Endothelial cell of umbilical vein (primary cell): ENCODE measurements around the gene ADARB2. TPM values are rescaled to one million over a fixed set of nuclear protein-coding genes. Genes with fewer than 3 reads are reported as not detected.

ENCODE experiments used
- BruUV-seq: library from RNA; stranded (reverse); fragments of 400-500 nt; replicated peaks from 2 replicates; lab custom pipeline; 2021; lab: Mats Ljungman, UMichigan
- CTCF ChIA-PET: fragments of 300-600, 350-600 bp; sonication (Branson Sonifier 250); formaldehyde crosslinking; loops from one replicate; lab custom pipeline; 2021; ENCODE audit warnings: antibody characterized with exemption, inconsistent platforms; lab: Charles Lee
- POLR2A ChIA-PET: fragments of 300-600, 350-600 bp; sonication (Branson Sonifier 250); formaldehyde crosslinking; loops from one replicate; lab custom pipeline; 2021; ENCODE audit warnings: antibody characterized with exemption, inconsistent platforms; lab: Charles Lee
- DNase-seq: peaks from one replicate; pipeline ENCODE4 v3.0.0-alpha.2; 2011; ENCODE audit warnings: low read depth, low spot score
- FAIRE-seq: peaks from 2 replicates; lab custom pipeline; 2011; peaks lifted over from hg19 to GRCh38; lab: Jason Lieb, UNC
- H2AFZ ChIP-seq: 2 replicates; pipeline ENCODE4 v1.6.0; 2012; ENCODE audit warnings: low read depth, low read length, control low read depth, inconsistent platforms
- H3K27ac ChIP-seq: 2 replicates; pipeline ENCODE4 v1.5.1; 2011; ENCODE audit warnings: low read depth, mild to moderate bottlenecking, control low read depth, low read length, moderate library complexity; ENCODE audit not compliant: insufficient read depth
- H3K27me3 ChIP-seq, 2 experiments: 2 replicates each; pipeline versions ENCODE4 v1.6.0 to v1.6.1; 2011; ENCODE audit warnings: low read length in 2 of 2, mixed read lengths in 1 of 2; ENCODE audit not compliant: control insufficient read depth in 2 of 2, insufficient read depth in 2 of 2
- H3K36me3 ChIP-seq, 2 experiments: 2 replicates in 1 of 2; 3 replicates in 1 of 2; pipeline ENCODE4 v1.5.1; 2011; ENCODE audit warnings: low read length in 2 of 2, mild to moderate bottlenecking in 1 of 2, moderate library complexity in 1 of 2; ENCODE audit not compliant: control insufficient read depth in 2 of 2, insufficient read depth in 2 of 2; ENCODE audit errors: extremely low read depth in 1 of 2
- H3K4me1 ChIP-seq: 3 replicates; pipeline ENCODE4 v1.5.1; 2011; ENCODE audit warnings: mild to moderate bottlenecking, low read length; ENCODE audit not compliant: control insufficient read depth, insufficient read depth; ENCODE audit errors: extremely low read depth
- H3K4me2 ChIP-seq: 2 replicates; pipeline ENCODE4 v1.6.1; 2011; ENCODE audit warnings: low read length, control low read depth, mixed read lengths; ENCODE audit not compliant: insufficient read depth
- H3K4me3 ChIP-seq, 3 experiments: fragments of 200-600 bp in 1 of 3; sonication (generic), shearing (Covaris generic) in 1 of 3; replicated peaks in 1 of 3; 2 replicates each; pipeline ENCODE4 v1.5.1; 2011 to 2016; ENCODE audit warnings: control low read depth in 3 of 3, low read length in 3 of 3, mild to moderate bottlenecking in 2 of 3, inconsistent platforms in 1 of 3, low read depth in 1 of 3, moderate library complexity in 1 of 3; ENCODE audit not compliant: insufficient read depth in 1 of 3
- H3K79me2 ChIP-seq: 2 replicates; pipeline ENCODE4 v1.6.0; 2012; ENCODE audit warnings: low read length, inconsistent platforms; ENCODE audit not compliant: control insufficient read depth, insufficient read depth
- H3K9ac ChIP-seq: replicated peaks from 2 replicates; pipeline ENCODE3; 2011; ENCODE audit warnings: low read length, control low read depth; ENCODE audit not compliant: insufficient read depth; ENCODE audit errors: extremely low read depth
- H3K9me1 ChIP-seq: replicated peaks from 3 replicates; pipeline ENCODE4 v1.6.0; 2011; ENCODE audit warnings: mild to moderate bottlenecking, low read length; ENCODE audit not compliant: control insufficient read depth, insufficient read depth; ENCODE audit errors: extremely low read depth
- H3K9me3 ChIP-seq: replicated peaks from 2 replicates; pipeline ENCODE4 v1.5.1; 2012; ENCODE audit warnings: low read length, inconsistent platforms; ENCODE audit not compliant: control insufficient read depth, insufficient read depth
- H4K20me1 ChIP-seq: replicated peaks from 2 replicates; pipeline ENCODE3; 2011; ENCODE audit warnings: mild to moderate bottlenecking, low read length; ENCODE audit not compliant: control insufficient read depth, insufficient read depth; ENCODE audit errors: extremely low read depth
- CTCF ChIP-seq, 2 donors: IDR thresholded peaks; 1 replicate in 1 of 2; 2 replicates in 1 of 2; pipeline ENCODE4 v1.5.1; 2011; ENCODE audit warnings: low read length in 2 of 2, mild to moderate bottlenecking in 2 of 2, moderate library complexity in 2 of 2, control low read depth in 1 of 2, inconsistent platforms in 1 of 2, low read depth in 1 of 2; ENCODE audit not compliant: insufficient read depth in 1 of 2; ENCODE audit errors: extremely low read depth in 1 of 2
- EZH2 ChIP-seq: IDR thresholded peaks from 2 replicates; pipeline ENCODE4 v1.6.1; 2012; ENCODE audit warnings: borderline replicate concordance, low read depth, mild to moderate bottlenecking, moderate library complexity, low read length, inconsistent platforms; ENCODE audit not compliant: severe bottlenecking
- FOS ChIP-seq: IDR thresholded peaks from 2 replicates; pipeline ENCODE4 v1.6.1; 2011; ENCODE audit warnings: mild to moderate bottlenecking, low read length, moderate library complexity, borderline replicate concordance; ENCODE audit not compliant: insufficient read depth
- GATA2 ChIP-seq: IDR thresholded peaks from 2 replicates; pipeline ENCODE4 v1.7.0; 2011; ENCODE audit warnings: low read depth, mild to moderate bottlenecking, moderate library complexity, mixed read lengths, low read length; ENCODE audit not compliant: insufficient read length, insufficient read depth
- JUN ChIP-seq: IDR thresholded peaks from 2 replicates; pipeline ENCODE4 v1.6.1; 2011; ENCODE audit warnings: borderline replicate concordance, low read depth; ENCODE audit not compliant: insufficient read length, insufficient read depth
- MAX ChIP-seq: IDR thresholded peaks from 2 replicates; pipeline ENCODE4 v1.6.1; 2011; ENCODE audit not compliant: insufficient read depth, insufficient read length
- MYC ChIP-seq: IDR thresholded peaks from one replicate; pipeline ENCODE4 v1.6.1; 2011; ENCODE audit warnings: mild to moderate bottlenecking, low read depth, low read length
- POLR2A ChIP-seq: IDR thresholded peaks from 2 replicates; pipeline ENCODE4 v1.6.1; 2012; ENCODE audit warnings: low read depth, mild to moderate bottlenecking, control low read depth, low read length
- POLR2AphosphoS5 ChIP-seq: IDR thresholded peaks from 2 replicates; pipeline ENCODE4 v1.6.1; 2012; ENCODE audit warnings: low read depth, mild to moderate bottlenecking, control low read depth, low read length, moderate library complexity; ENCODE audit not compliant: insufficient read depth
- dilution Hi-C: fragments of 300-500 bp; cut with MboI; formaldehyde crosslinking; loops from one replicate; pipeline ENCODE4 v1.15.0; 2019; ENCODE audit warnings: low sequenced_read_pairs; ENCODE audit not compliant: extremely low pct_ligation_motif_present
- intact Hi-C: fragments of 100-400 bp; cut with micrococcal nuclease; formaldehyde crosslinking; loops from one replicate; pipeline ENCODE4 v1.10.0; 2022
- polyA plus RNA-seq, 4 experiments: library from polyadenylated mRNA; depleted of rRNA in 3 of 4; stranded (reverse) in 3 of 4; unstranded in 1 of 4; fragments of >200 nt; gene quantifications; 2 replicates each; pipeline versions ENCODE4 v1.2.1 to v1.2.3, GENCODE V29; 2011 to 2012; ENCODE audit warnings: missing spikeins in 1 of 4
- total RNA-seq: library from RNA; stranded (reverse); gene quantifications from 2 replicates; pipeline ENCODE4 v1.2.3, GENCODE V29; 2021

ADARB2 gene
- total and polyA plus RNA-seq, 2 donors (not counting 3 experiments of a cell fraction or from before 2014, with no cell fraction given): not detected

GRCh38 chr10:1172256-1172984 is 564.9 kb downstream of the ADARB2 start:
- POLR2A ChIA-PET: no interaction called here

More at GRCh38 chr10:1172256-1172984, 564.9 kb downstream of the ADARB2 start:
- H4K20me1 ChIP-seq: no peaks in the 10 kb centered on the region
- DNase-seq: no peak
- no peaks in the 10 kb centered on the region for H3K9me1 ChIP-seq
- no TSS peak for BruUV-seq
- no peak for TF ChIP-seq FOS
- TF ChIP-seq CTCF (IDR thresholded peaks at IDR 0.05; ENCODE audit: extremely low read depth in 1 of 2, insufficient read depth in 1 of 2, low read depth in 1 of 2, low read length in 2 of 2): no peak
- TF ChIP-seq MYC: no peak
- TF ChIP-seq EZH2: no peak
- TF ChIP-seq POLR2AphosphoS5: no peak
- no peak for TF ChIP-seq JUN
- TF ChIP-seq MAX: no peak
- no peak for TF ChIP-seq POLR2A
- TF ChIP-seq GATA2: no peak
- H3K27me3 ChIP-seq: no peaks in the 10 kb centered on the region
- CTCF ChIA-PET: no interaction called here
- no peak for FAIRE-seq
- H3K79me2 ChIP-seq: no peaks in the 10 kb centered on the region
- intact Hi-C loops (no loop called here), dilution Hi-C loops (no loop called here)
- H3K4me3 ChIP-seq: no peak overlapping the region
- no peak overlapping the region for H3K9ac ChIP-seq
- H3K4me2 ChIP-seq: no peak overlapping the region
- H2AFZ ChIP-seq: no peak overlapping the region
- no peaks in the 10 kb centered on the region for H3K4me1 ChIP-seq
- no peaks in the 10 kb centered on the region for H3K36me3 ChIP-seq
- H3K9me3 ChIP-seq: no peaks in the 10 kb centered on the region
- no peak overlapping the region for H3K27ac ChIP-seq
